Calu3 (cell line): ENCODE results near the gene ZNF587B. TPM values are rescaled to one million over a fixed set of nuclear protein-coding genes. Genes with fewer than 3 reads are reported as not detected.
A peak's percentile ranks its signal among the peaks of the same experiment; 100 is the strongest.
"Not testable (repeated sequence)": the region's sequence is repeated elsewhere in the genome, so short reads cannot be mapped to it uniquely, and the experiment has no call there.

ENCODE experiments used
- BruUV-seq: library from RNA; stranded (reverse); fragments of 400-500 nt; replicated peaks from 2 replicates; lab custom pipeline; 2021; lab: Mats Ljungman, UMichigan
- CTCF ChIA-PET: fragments of 300-600 bp; sonication (Branson Sonifier 250); formaldehyde crosslinking; loops from one replicate; lab custom pipeline; 2022; ENCODE audit warnings: antibody characterized with exemption; lab: Charles Lee
- DNase-seq: peaks from one replicate; pipeline ENCODE4 v3.0.0; 2022
- H3K27ac Mint-ChIP-seq: one replicate; pipeline ENCODE4 v1.8.0; 2022; ENCODE audit warnings: mixed read lengths; ENCODE audit not compliant: unreplicated experiment
- H3K27me3 Mint-ChIP-seq: one replicate; pipeline ENCODE4 v1.8.0; 2022; ENCODE audit warnings: mixed read lengths; ENCODE audit not compliant: unreplicated experiment
- H3K36me3 Mint-ChIP-seq: one replicate; pipeline ENCODE4 v1.8.0; 2022; ENCODE audit warnings: mild to moderate bottlenecking, moderate library complexity, mixed read lengths; ENCODE audit not compliant: insufficient read depth, unreplicated experiment
- H3K4me1 Mint-ChIP-seq: one replicate; pipeline ENCODE4 v1.8.0; 2022; ENCODE audit warnings: mild to moderate bottlenecking, low read depth, mixed read lengths; ENCODE audit not compliant: unreplicated experiment
- H3K4me3 Mint-ChIP-seq: one replicate; pipeline ENCODE4 v1.8.0; 2022; ENCODE audit warnings: mild to moderate bottlenecking, low read depth, moderate library complexity, mixed read lengths; ENCODE audit not compliant: unreplicated experiment
- H3K9me3 Mint-ChIP-seq: one replicate; pipeline ENCODE4 v1.8.0; 2022; ENCODE audit warnings: low read depth, mixed read lengths; ENCODE audit not compliant: unreplicated experiment
- intact Hi-C: fragments of 100-400 bp; cut with micrococcal nuclease; formaldehyde crosslinking; loops from one replicate; pipeline ENCODE4 v1.10.0; 2022; ENCODE audit not compliant: unreplicated experiment
- total RNA-seq: library from RNA; stranded (reverse); gene quantifications from 2 replicates; pipeline ENCODE4 v1.2.3, GENCODE V29; 2022
- TF ChIP-seq, protein P1 (sequence below): fragments of 200-600 bp; IDR thresholded peaks from one replicate; pipeline ENCODE4 v1.8.0; 2022; ENCODE audit warnings: antibody characterized with exemption; ENCODE audit not compliant: unreplicated experiment

The ZNF587B gene
- total RNA-seq, 1 experiment from 2014 or later = 31.6 TPM

DNA sequence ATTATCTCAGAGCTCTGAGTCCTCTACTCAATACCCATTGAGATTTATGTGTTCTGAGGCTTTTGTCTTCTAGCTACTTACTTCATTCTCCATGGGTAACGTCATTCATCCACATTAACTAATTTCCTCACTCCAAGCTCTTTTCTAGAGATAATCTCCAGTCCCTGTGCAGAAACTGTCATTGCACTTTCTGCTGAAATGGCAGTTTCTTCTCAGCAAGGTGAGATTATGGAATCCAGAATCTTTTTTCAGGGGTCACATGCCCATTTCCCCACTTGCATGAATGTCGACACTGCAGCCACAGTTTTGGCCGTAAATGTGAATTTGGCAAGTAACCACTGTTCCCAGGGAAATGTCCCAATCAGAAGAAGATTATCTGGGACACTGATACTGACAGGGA, 32.3 kb downstream of the ZNF587B start:
- BruUV-seq, intact Hi-C loops, H3K27me3 Mint-ChIP-seq, H3K4me1 Mint-ChIP-seq, CTCF ChIA-PET, H3K27ac Mint-ChIP-seq, H3K9me3 Mint-ChIP-seq, H3K4me3 Mint-ChIP-seq, DNase-seq: not testable (repeated sequence)
- H3K36me3 Mint-ChIP-seq = peaks cover 96% of the 10 kb centered on the region

DNA sequence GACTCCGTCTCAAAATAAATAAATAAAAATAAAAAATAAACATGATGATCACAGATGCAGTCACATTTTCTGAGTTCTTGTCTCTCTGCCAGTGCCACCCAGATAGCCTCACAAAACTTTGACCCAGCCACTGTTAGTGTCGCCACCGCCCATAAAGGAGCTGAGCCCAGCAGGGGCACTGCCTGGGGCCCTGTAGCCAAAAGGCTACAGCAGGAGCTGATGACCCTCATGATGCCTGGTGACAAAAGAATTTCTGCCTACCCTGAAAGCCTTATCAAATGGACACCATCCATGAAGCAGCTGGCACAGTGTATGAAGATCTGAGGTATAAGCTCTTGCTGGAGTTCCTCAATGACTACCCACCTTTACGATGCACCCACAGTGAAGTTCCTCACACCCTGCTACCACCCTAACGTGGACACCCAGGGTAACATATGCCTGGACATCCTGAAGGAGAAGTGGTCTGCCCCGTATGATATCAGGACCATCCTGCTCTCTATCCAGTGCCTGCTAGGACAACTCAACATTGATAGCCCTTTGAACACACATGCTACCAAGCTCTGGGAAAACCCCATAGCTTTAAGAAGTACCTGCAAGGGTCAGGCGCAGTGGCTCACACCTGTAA, 37.9 kb downstream of the ZNF587B start:
- intact Hi-C loops = no loop called here
- Mint-ChIP-seq H3K36me3 (peaks cover 94% of the 10 kb centered on the region), H3K27me3 (no peaks in the 10 kb centered on the region), H3K4me3 (no peak overlapping the region), H3K9me3 (peaks cover 4% of the 10 kb centered on the region), H3K4me1 (no peaks in the 10 kb centered on the region), H3K27ac (no peak overlapping the region)
- TF ChIP-seq, protein P1, sequence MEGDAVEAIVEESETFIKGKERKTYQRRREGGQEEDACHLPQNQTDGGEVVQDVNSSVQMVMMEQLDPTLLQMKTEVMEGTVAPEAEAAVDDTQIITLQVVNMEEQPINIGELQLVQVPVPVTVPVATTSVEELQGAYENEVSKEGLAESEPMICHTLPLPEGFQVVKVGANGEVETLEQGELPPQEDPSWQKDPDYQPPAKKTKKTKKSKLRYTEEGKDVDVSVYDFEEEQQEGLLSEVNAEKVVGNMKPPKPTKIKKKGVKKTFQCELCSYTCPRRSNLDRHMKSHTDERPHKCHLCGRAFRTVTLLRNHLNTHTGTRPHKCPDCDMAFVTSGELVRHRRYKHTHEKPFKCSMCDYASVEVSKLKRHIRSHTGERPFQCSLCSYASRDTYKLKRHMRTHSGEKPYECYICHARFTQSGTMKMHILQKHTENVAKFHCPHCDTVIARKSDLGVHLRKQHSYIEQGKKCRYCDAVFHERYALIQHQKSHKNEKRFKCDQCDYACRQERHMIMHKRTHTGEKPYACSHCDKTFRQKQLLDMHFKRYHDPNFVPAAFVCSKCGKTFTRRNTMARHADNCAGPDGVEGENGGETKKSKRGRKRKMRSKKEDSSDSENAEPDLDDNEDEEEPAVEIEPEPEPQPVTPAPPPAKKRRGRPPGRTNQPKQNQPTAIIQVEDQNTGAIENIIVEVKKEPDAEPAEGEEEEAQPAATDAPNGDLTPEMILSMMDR = no peak
- no TSS peak for BruUV-seq
- CTCF ChIA-PET = interaction anchor here (0.6 kb wide), 1 partner anchor 62 kb away, joined by 3 read pairs; no protein-coding TSS in a partner anchor
- no peak for DNase-seq

DNA sequence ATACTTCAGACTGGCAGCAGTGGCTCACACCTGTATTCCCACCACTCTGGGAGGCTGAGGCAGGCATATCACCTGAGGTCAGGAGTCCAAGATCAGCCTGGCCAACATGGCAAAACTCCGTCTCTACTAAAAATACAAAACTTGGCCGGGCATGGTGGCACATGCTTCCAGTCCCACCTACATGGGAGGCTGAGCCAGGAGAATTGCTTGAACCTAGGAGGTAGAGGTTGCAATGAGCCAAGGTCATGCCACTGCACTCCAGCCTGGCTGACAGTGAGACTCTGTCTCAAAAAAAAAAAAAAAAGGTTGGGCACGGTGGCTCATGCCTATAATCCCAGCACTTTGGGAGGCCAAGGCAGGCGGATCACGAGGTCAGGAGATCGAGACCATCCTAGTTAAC, 39.6 kb downstream of the ZNF587B start:
- H3K27me3 Mint-ChIP-seq, H3K4me1 Mint-ChIP-seq, DNase-seq, BruUV-seq, H3K9me3 Mint-ChIP-seq, H3K4me3 Mint-ChIP-seq, intact Hi-C loops: not testable (repeated sequence)
- CTCF ChIA-PET = interaction anchor here (0.6 to 0.7 kb wide), 2 partner anchors 17 to 389 kb away, joined by 4 to 6 read pairs; no protein-coding TSS in a partner anchor
- Mint-ChIP-seq H3K27ac (peak overlapping the region; percentile 78), H3K36me3 (peaks cover 87% of the 10 kb centered on the region)

DNA sequence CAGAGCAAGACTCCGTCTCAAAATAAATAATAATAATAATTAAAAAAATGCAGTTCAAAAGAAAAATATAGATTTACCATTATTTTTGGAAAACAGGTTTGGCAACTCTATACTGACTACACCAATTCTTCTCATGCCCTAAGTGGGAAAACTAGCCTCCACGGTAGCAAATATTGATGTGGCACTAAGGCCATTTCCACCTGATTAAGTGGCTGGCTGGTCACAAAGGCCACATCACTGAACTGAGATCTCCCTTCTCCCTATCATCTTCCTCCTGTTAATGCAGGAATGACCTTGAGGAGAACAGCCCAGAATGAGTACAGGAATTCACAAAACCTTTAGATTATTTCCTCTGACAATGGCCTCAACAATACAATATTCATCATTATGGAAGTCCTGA, 40.1 kb downstream of the ZNF587B start:
- no peaks in the 10 kb centered on the region for H3K27me3 Mint-ChIP-seq
- TF ChIP-seq, protein P1 = no peak
- CTCF ChIA-PET = interaction anchor here (0.7 kb wide), 1 partner anchor 390 kb away, joined by 4 read pairs; no protein-coding TSS in a partner anchor
- H3K36me3 Mint-ChIP-seq = peaks cover 82% of the 10 kb centered on the region
- H3K4me1 Mint-ChIP-seq = no peaks in the 10 kb centered on the region
- BruUV-seq = no TSS peak
- peak overlapping the region; percentile 78 for H3K27ac Mint-ChIP-seq
- no peak overlapping the region for H3K4me3 Mint-ChIP-seq
- H3K9me3 Mint-ChIP-seq = peaks cover 9% of the 10 kb centered on the region
- intact Hi-C loops = no loop called here
- DNase-seq = no peak

GRCh38 chr19:57872450-57872849, 42.4 kb downstream of the ZNF587B start:
- Mint-ChIP-seq H3K4me1 (no peaks in the 10 kb centered on the region), H3K9me3 (peaks cover 11% of the 10 kb centered on the region), H3K27me3 (no peaks in the 10 kb centered on the region), H3K4me3 (no peak overlapping the region), H3K36me3 (peaks cover 60% of the 10 kb centered on the region), H3K27ac (peak overlapping the region; percentile 36)
- intact Hi-C loops = no loop called here
- BruUV-seq = no TSS peak
- TF ChIP-seq, protein P1 = no peak
- CTCF ChIA-PET = no interaction called here
- DNase-seq = no peak

- not testable (repeated sequence) for H3K27ac Mint-ChIP-seq, DNase-seq
- peaks cover 13% of the 10 kb centered on the region for H3K9me3 Mint-ChIP-seq
Observed at GRCh38 chr19:57873883-57874799, 44.0 kb downstream of the ZNF587B start.

More at GRCh38 chr19:57873883-57874799, 44.0 kb downstream of the ZNF587B start:
- H3K4me1 Mint-ChIP-seq, intact Hi-C loops, H3K4me3 Mint-ChIP-seq, H3K27me3 Mint-ChIP-seq, BruUV-seq: not testable (repeated sequence)
- CTCF ChIA-PET = interaction anchor here (0.7 kb wide), 1 partner anchor 210 kb away, joined by 4 read pairs; no protein-coding TSS in a partner anchor
- peaks cover 43% of the 10 kb centered on the region for H3K36me3 Mint-ChIP-seq
